Measurements from ENCODE around the gene CLK3. TPM values are rescaled to one million over a fixed set of nuclear protein-coding genes. Genes with fewer than 3 reads are reported as not detected.
A peak's percentile ranks its signal among the peaks of the same experiment; 100 is the strongest.

CLK3 gene
- total RNA-seq, 1 experiment from 2014 or later = 56.2 TPM

DNA sequence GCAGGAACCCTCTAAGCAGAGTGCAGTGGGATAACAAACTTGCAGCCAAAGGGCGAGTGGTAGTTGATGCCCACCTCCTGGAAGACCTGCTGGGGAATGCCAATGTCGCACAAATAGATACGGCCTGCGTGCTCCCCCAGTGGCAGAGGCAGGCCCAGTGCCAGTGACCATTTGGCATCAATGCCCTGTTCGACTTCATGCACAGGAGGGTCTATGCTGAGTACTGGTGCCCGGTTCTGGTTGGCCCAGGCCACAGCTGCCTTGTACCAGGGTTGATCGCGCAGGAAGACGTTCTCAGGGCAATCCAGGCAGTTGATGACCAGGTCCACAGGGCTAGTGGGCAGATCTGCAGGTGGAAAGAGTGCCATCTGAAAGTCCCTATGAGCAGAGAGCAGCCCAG, 17.0 kb downstream of the CLK3 start:
- BruUV-seq (replicated peaks) = no TSS peak
- Histone ChIP-seq H3K9me2 (replicated peaks; ENCODE audit: low read length) (no peaks in the 10 kb centered on the region), H3K4me2 (ENCODE audit: low read length) (no peak overlapping the region), H3K36me3 (ENCODE audit: low read depth, low read length) (peaks cover 35% of the 10 kb centered on the region), H2AFZ (ENCODE audit: low read length) (no peak overlapping the region), H3K9me3 (ENCODE audit: low read length) (no peaks in the 10 kb centered on the region), H3K4me1 (ENCODE audit: insufficient read depth, low read length) (no peaks in the 10 kb centered on the region), H4K20me1 (ENCODE audit: low read length) (no peaks in the 10 kb centered on the region), H3K27ac (ENCODE audit: low read length) (no peak overlapping the region), H3K4me3 (ENCODE audit: low read length) (no peak overlapping the region), H3K9ac (ENCODE audit: low read length) (no peak overlapping the region), H3F3A (ENCODE audit: low read length, unreplicated experiment) (no peaks in the 10 kb centered on the region), H3K79me2 (ENCODE audit: low read length) (no peaks in the 10 kb centered on the region), H3K27me3 (ENCODE audit: low read length) (no peaks in the 10 kb centered on the region)
- intact Hi-C loops (cut with micrococcal nuclease) = loop anchor here (5.0 kb wide), 1 partner anchor 260 kb away; no protein-coding TSS in a partner anchor
- ChIA-PET CTCF (interaction anchor here (0.9 to 1.7 kb wide), 2 partner anchors 136 to 138 kb away, joined by 5 to 7 read pairs; no protein-coding TSS in a partner anchor), POLR2A (ENCODE audit: unreplicated experiment) (no interaction called here)
- ATAC-seq (no peak), DNase-seq (no peak)
- TF ChIP-seq EZH2 (IDR thresholded peaks at IDR 0.05; ENCODE audit: low read length, unreplicated experiment) = no peak

GRCh38 chr15:74633781-74634180, 18.1 kb downstream of the CLK3 start:
- ChIA-PET POLR2A (ENCODE audit: unreplicated experiment) (interaction anchor here (0.6 kb wide), 1 partner anchor 960 kb away, joined by 3 read pairs; no protein-coding TSS in a partner anchor), CTCF (interaction anchor here (3.2 kb wide), 1 partner anchor 135 kb away, joined by 13 read pairs; no protein-coding TSS in a partner anchor)
- peaks cover 25% of the 10 kb centered on the region for H3K36me3 ChIP-seq (ENCODE audit: low read depth, low read length)
- no peak overlapping the region for H3K4me3 ChIP-seq (ENCODE audit: low read length)
- H3F3A ChIP-seq (ENCODE audit: low read length, unreplicated experiment) = no peaks in the 10 kb centered on the region
- no peaks in the 10 kb centered on the region for H3K4me1 ChIP-seq (ENCODE audit: insufficient read depth, low read length)
- H3K9me3 ChIP-seq (ENCODE audit: low read length) = no peaks in the 10 kb centered on the region
- no peaks in the 10 kb centered on the region for H3K27me3 ChIP-seq (ENCODE audit: low read length)
- H3K27ac ChIP-seq (ENCODE audit: low read length) = no peak overlapping the region
- ATAC-seq = no peak
- no peaks in the 10 kb centered on the region for H3K79me2 ChIP-seq (ENCODE audit: low read length)
- no peaks in the 10 kb centered on the region for H4K20me1 ChIP-seq (ENCODE audit: low read length)
- TF ChIP-seq CTCF (conservative IDR thresholded peaks at IDR 0.05; ENCODE audit: low read depth, low read length) (no peak), EZH2phosphoT487 (IDR thresholded peaks at IDR 0.05; ENCODE audit: borderline replicate concordance, low read length) (no peak), EZH2 (IDR thresholded peaks at IDR 0.05; ENCODE audit: low read length, unreplicated experiment) (no peak)
- H3K9me2 ChIP-seq (replicated peaks; ENCODE audit: low read length) = no peaks in the 10 kb centered on the region
- DNase-seq = no peak
- BruUV-seq (replicated peaks) = no TSS peak
- no peak overlapping the region for H3K9ac ChIP-seq (ENCODE audit: low read length)
- no peak overlapping the region for H3K4me2 ChIP-seq (ENCODE audit: low read length)
- intact Hi-C loops (cut with micrococcal nuclease) = loop anchor here (5.0 kb wide), 1 partner anchor 261 kb away; no protein-coding TSS in a partner anchor
- no peak overlapping the region for H2AFZ ChIP-seq (ENCODE audit: low read length)

DNA sequence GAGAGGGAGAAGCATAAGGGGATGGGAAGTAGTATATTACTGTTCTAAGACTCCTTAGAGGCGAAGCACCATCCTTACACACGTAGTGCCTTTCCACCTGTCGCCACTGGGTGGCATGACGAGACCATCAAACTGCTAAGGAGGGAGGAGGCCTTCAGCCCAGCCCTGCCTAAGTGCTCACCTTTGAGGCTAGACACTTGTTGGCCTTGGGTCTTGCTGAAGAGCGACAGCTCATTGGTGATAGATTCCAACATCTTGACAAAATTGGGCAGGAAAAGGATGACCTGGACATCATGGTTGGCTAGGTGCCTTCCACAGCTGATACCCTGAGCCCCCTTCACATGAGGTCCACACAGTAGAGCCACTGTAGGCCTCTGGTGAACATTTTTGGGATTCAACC, 19.6 kb downstream of the CLK3 start:
- Histone ChIP-seq H3K4me3 (ENCODE audit: low read length) (no peak overlapping the region), H3K9me2 (replicated peaks; ENCODE audit: low read length) (no peaks in the 10 kb centered on the region), H2AFZ (ENCODE audit: low read length) (no peak overlapping the region), H4K20me1 (ENCODE audit: low read length) (no peaks in the 10 kb centered on the region), H3F3A (ENCODE audit: low read length, unreplicated experiment) (no peaks in the 10 kb centered on the region), H3K27ac (ENCODE audit: low read length) (no peak overlapping the region), H3K9me3 (ENCODE audit: low read length) (no peaks in the 10 kb centered on the region), H3K4me1 (ENCODE audit: insufficient read depth, low read length) (no peaks in the 10 kb centered on the region), H3K9ac (ENCODE audit: low read length) (no peak overlapping the region), H3K36me3 (ENCODE audit: low read depth, low read length) (peaks cover 27% of the 10 kb centered on the region; the same call in 1 of the 2 replicates), H3K27me3 (ENCODE audit: low read length) (no peaks in the 10 kb centered on the region), H3K4me2 (ENCODE audit: low read length) (no peak overlapping the region), H3K79me2 (ENCODE audit: low read length) (no peaks in the 10 kb centered on the region)
- intact Hi-C loops (cut with micrococcal nuclease) = loop anchor here (1.0 kb wide), 1 partner anchor 133 kb away; no protein-coding TSS in a partner anchor
- ChIA-PET CTCF (interaction anchor here (0.6 to 3.2 kb wide), 2 partner anchors 18 to 134 kb away, joined by 4 to 13 read pairs; no protein-coding TSS in a partner anchor), POLR2A (ENCODE audit: unreplicated experiment) (no interaction called here)
- no TSS peak for BruUV-seq (replicated peaks)
- DNase-seq (peak; percentile 81), ATAC-seq (peak; percentile 79)
- TF ChIP-seq EZH2 (IDR thresholded peaks at IDR 0.05; ENCODE audit: low read length, unreplicated experiment) = no peak
- TF ChIP-seq EZH2phosphoT487 (IDR thresholded peaks at IDR 0.05; ENCODE audit: borderline replicate concordance, low read length) = no peak
- TF ChIP-seq CTCF (conservative IDR thresholded peaks at IDR 0.05; ENCODE audit: low read depth, low read length) = peak; percentile 93
